H9 (cell line): Measurements from ENCODE around the gene ATG2B. TPM values are rescaled to one million over a fixed set of nuclear protein-coding genes. Genes with fewer than 3 reads are reported as not detected.

Experiments
- DNase-seq: peaks from one replicate; pipeline ENCODE4 v3.0.0-alpha.2; 2017
- H2AFZ ChIP-seq: one replicate; pipeline ENCODE4 v1.6.1; 2013; ENCODE audit warnings: mild to moderate bottlenecking, low read length, control low read depth, moderate library complexity
- H2AK5ac ChIP-seq: 2 replicates; pipeline ENCODE4 v1.6.1; 2013; ENCODE audit warnings: low read length, control low read depth, mixed read lengths; ENCODE audit not compliant: insufficient read length
- H2BK120ac ChIP-seq: one replicate; pipeline ENCODE4 v1.6.1; 2013; ENCODE audit warnings: low read depth, mild to moderate bottlenecking, low read length, control low read depth, inconsistent platforms; ENCODE audit not compliant: poor library complexity, severe bottlenecking
- H2BK12ac ChIP-seq: 2 replicates; pipeline ENCODE4 v1.6.1; 2013; ENCODE audit warnings: low read length, control low read depth, mixed read lengths, low read depth; ENCODE audit not compliant: insufficient read length
- H2BK15ac ChIP-seq: 2 replicates; pipeline ENCODE4 v1.6.1; 2013; ENCODE audit warnings: low read depth, low read length, control low read depth
- H2BK20ac ChIP-seq: one replicate; pipeline ENCODE4 v1.6.1; 2013; ENCODE audit warnings: low read depth, mild to moderate bottlenecking, low read length, control low read depth, inconsistent platforms; ENCODE audit not compliant: poor library complexity, severe bottlenecking
- H2BK5ac ChIP-seq: 2 replicates; pipeline ENCODE4 v1.6.1; 2013; ENCODE audit warnings: low read length, control low read depth, mixed read lengths; ENCODE audit not compliant: insufficient read length
- H3K14ac ChIP-seq: 2 replicates; pipeline ENCODE4 v1.6.1; 2013; ENCODE audit warnings: low read length, control low read depth; ENCODE audit not compliant: insufficient read depth
- H3K18ac ChIP-seq: 2 replicates; pipeline ENCODE4 v1.6.1; 2013; ENCODE audit warnings: low read depth, mild to moderate bottlenecking, mixed read lengths, low read length, control low read depth; ENCODE audit not compliant: insufficient read length
- H3K23ac ChIP-seq: 2 replicates; pipeline ENCODE4 v1.6.1; 2013; ENCODE audit warnings: low read length, control low read depth, mixed read lengths, low read depth; ENCODE audit not compliant: insufficient read length
- H3K23me2 ChIP-seq: 2 replicates; pipeline ENCODE4 v1.6.1; 2013; ENCODE audit warnings: low read depth, mild to moderate bottlenecking, mixed read lengths, low read length, control low read depth; ENCODE audit not compliant: insufficient read length, poor library complexity, severe bottlenecking
- H3K27ac ChIP-seq: 2 replicates; pipeline ENCODE4 v1.5.1; 2013; ENCODE audit warnings: low read length, control low read depth, mixed read lengths, low read depth; ENCODE audit not compliant: insufficient read length
- H3K27me3 ChIP-seq: 2 replicates; pipeline ENCODE4 v1.6.1; 2013; ENCODE audit warnings: low read length, control low read depth, inconsistent platforms; ENCODE audit not compliant: insufficient read depth
- H3K4ac ChIP-seq: 2 replicates; pipeline ENCODE4 v1.6.1; 2013; ENCODE audit warnings: low read depth, mild to moderate bottlenecking, control low read depth, inconsistent platforms, low read length, moderate library complexity
- H3K4me1 ChIP-seq: 2 replicates; pipeline ENCODE4 v1.6.1; 2013; ENCODE audit warnings: low read length, control low read depth, inconsistent platforms; ENCODE audit not compliant: insufficient read depth
- H3K4me2 ChIP-seq: 2 replicates; pipeline ENCODE4 v1.6.1; 2013; ENCODE audit warnings: low read length, control low read depth, mixed read lengths; ENCODE audit not compliant: insufficient read length, insufficient read depth
- H3K56ac ChIP-seq: 2 replicates; pipeline ENCODE4 v1.6.1; 2013; ENCODE audit warnings: low read depth, mild to moderate bottlenecking, mixed read lengths, low read length, control low read depth; ENCODE audit not compliant: insufficient read length
- H3K79me1 ChIP-seq: 2 replicates; pipeline ENCODE4 v1.6.1; 2013; ENCODE audit warnings: low read depth, mild to moderate bottlenecking, moderate library complexity, low read length, control low read depth, inconsistent platforms; ENCODE audit not compliant: insufficient read depth, poor library complexity, severe bottlenecking
- H3K79me2 ChIP-seq: 2 replicates; pipeline ENCODE4 v1.6.1; 2013; ENCODE audit warnings: low read length, control low read depth, inconsistent platforms; ENCODE audit not compliant: insufficient read depth
- H3K9ac ChIP-seq: 2 replicates; pipeline ENCODE4 v1.6.1; 2013; ENCODE audit warnings: low read length, control low read depth, mixed read lengths; ENCODE audit not compliant: insufficient read length; ENCODE audit errors: extremely low read depth
- H3K9me3 ChIP-seq: one replicate; pipeline ENCODE4 v1.6.1; 2013; ENCODE audit warnings: low read depth, low read length, inconsistent platforms; ENCODE audit not compliant: control insufficient read depth
- H3T11ph ChIP-seq: one replicate; pipeline ENCODE4 v1.6.1; 2013; ENCODE audit warnings: mild to moderate bottlenecking, low read length, control low read depth, inconsistent platforms
- H4K20me1 ChIP-seq: one replicate; pipeline ENCODE4 v1.6.1; 2013; ENCODE audit not compliant: control insufficient read depth, insufficient read length, insufficient read depth
- H4K5ac ChIP-seq: 2 replicates; pipeline ENCODE4 v1.6.1; 2013; ENCODE audit warnings: low read depth, mild to moderate bottlenecking, mixed read lengths, low read length, control low read depth; ENCODE audit not compliant: insufficient read length
- H4K8ac ChIP-seq: replicated peaks from 2 replicates; pipeline ENCODE4 v1.6.1; 2013; ENCODE audit warnings: low read length, control low read depth, mixed read lengths, low read depth; ENCODE audit not compliant: insufficient read length
- H4K91ac ChIP-seq: 2 replicates; pipeline ENCODE4 v1.6.1; 2013; ENCODE audit warnings: low read depth, mild to moderate bottlenecking, moderate library complexity, mixed read lengths, low read length, control low read depth; ENCODE audit not compliant: insufficient read length
- H3K27ac Mint-ChIP-seq, 3 experiments: 2 replicates in 2 of 3; 3 replicates in 1 of 3; pipeline ENCODE4 v1.8.0; 2020 to 2021; ENCODE audit warnings: mixed read lengths in 3 of 3, mild to moderate bottlenecking in 1 of 3, moderate library complexity in 1 of 3
- H3K27me3 Mint-ChIP-seq: 2 replicates; pipeline ENCODE4 v1.8.0; 2021; ENCODE audit warnings: low read depth, mild to moderate bottlenecking, moderate library complexity, mixed read lengths
- H3K36me3 Mint-ChIP-seq, 3 experiments: 2 replicates in 2 of 3; 3 replicates in 1 of 3; pipeline ENCODE4 v1.8.0; 2020 to 2021; ENCODE audit warnings: low read depth in 3 of 3, mixed read lengths in 3 of 3; ENCODE audit not compliant: insufficient read depth in 1 of 3
- H3K4me1 Mint-ChIP-seq, 2 experiments: 2 replicates each; pipeline ENCODE4 v1.8.0; 2020; ENCODE audit warnings: mixed read lengths in 2 of 2
- H3K4me3 Mint-ChIP-seq, 2 experiments: 2 replicates in 1 of 2; 3 replicates in 1 of 2; pipeline ENCODE4 v1.8.0; 2020 to 2021; ENCODE audit warnings: mild to moderate bottlenecking in 2 of 2, mixed read lengths in 2 of 2, moderate library complexity in 1 of 2
- H3K9me3 Mint-ChIP-seq, 2 experiments: 2 replicates in 1 of 2; 3 replicates in 1 of 2; pipeline ENCODE4 v1.8.0; 2020; ENCODE audit warnings: mild to moderate bottlenecking in 2 of 2, mixed read lengths in 2 of 2, moderate library complexity in 1 of 2
- CTCF ChIP-seq: fragments of 200-600 bp; sonication (generic); conservative IDR thresholded peaks from 3 replicates; pipeline ENCODE4 v1.8.0; 2021; ENCODE audit warnings: antibody characterized with exemption, mild to moderate bottlenecking
- WGBS: extraction: QIAGEN DNeasy Blood & Tissue Kit; methylation state at CpG from one replicate; pipeline ENCODE4 v1.1.7; 2013; ENCODE audit warnings: missing lambda C conversion rate, low lambda C conversion rate, mixed read lengths; ENCODE audit not compliant: insufficient read length; ENCODE audit errors: extremely low coverage; 5-methylcytosine and 5-hydroxymethylcytosine counted together
- total RNA-seq: library from RNA; stranded (reverse); gene quantifications from 2 replicates; pipeline ENCODE4 v1.2.1, GENCODE V29; 2021

The ATG2B gene
- total RNA-seq, 1 experiment from 2014 or later = 12.6 TPM

- H3K18ac ChIP-seq = no peak overlapping the region
- H3K9ac ChIP-seq = no peak overlapping the region
- no CpG with 5 or more reads among the region's 1 CpG for WGBS
- Mint-ChIP-seq H3K27ac (no peak overlapping the region), H3K27me3 (peaks cover 6% of the 10 kb centered on the region), H3K36me3 (no peaks in the 10 kb centered on the region), H3K4me3 (no peak overlapping the region), H3K4me1 (peaks cover 12 to 13% of the 10 kb centered on the region in 2 experiments), H3K9me3 (peaks cover 5 to 14% of the 10 kb centered on the region in 2 experiments; a peak in 4 of 5 replicates)
- H3K79me2 ChIP-seq = no peaks in the 10 kb centered on the region
- H3K27me3 ChIP-seq = no peaks in the 10 kb centered on the region
- no peak overlapping the region for H3T11ph ChIP-seq
- H3K4ac ChIP-seq = no peak overlapping the region
- no peak overlapping the region for H2AFZ ChIP-seq
- H3K4me2 ChIP-seq = no peak overlapping the region
- H4K20me1 ChIP-seq = no peaks in the 10 kb centered on the region
- no peak overlapping the region for H2AK5ac ChIP-seq
- H4K5ac ChIP-seq = no peak overlapping the region
- peaks cover 3% of the 10 kb centered on the region; the same call in 1 of the 2 replicates for H3K4me1 ChIP-seq
- no peaks in the 10 kb centered on the region for H3K23me2 ChIP-seq
- H3K79me1 ChIP-seq = no peaks in the 10 kb centered on the region
- no peak overlapping the region for H3K27ac ChIP-seq
- no peak for TF ChIP-seq CTCF
- H2BK20ac ChIP-seq = no peak overlapping the region
- H3K23ac ChIP-seq = no peak overlapping the region
- DNase-seq = no peak
- no peak overlapping the region for H4K8ac ChIP-seq
- H2BK12ac ChIP-seq = no peak overlapping the region
- no peaks in the 10 kb centered on the region for H3K9me3 ChIP-seq
- H3K14ac ChIP-seq = no peak overlapping the region
- no peak overlapping the region for H2BK15ac ChIP-seq
- no peak overlapping the region for H3K56ac ChIP-seq
- H4K91ac ChIP-seq = no peak overlapping the region
- H2BK120ac ChIP-seq = no peak overlapping the region
- no peak overlapping the region for H2BK5ac ChIP-seq
These were observed 116.6 kb downstream of the ATG2B start for GRCh38 chr14:96246539-96246847.
